HUES64 (cell line): ENCODE measurements around the gene ZNF668.
"Not testable (repeated sequence)": the region's sequence is repeated elsewhere in the genome, so short reads cannot be mapped to it uniquely, and the experiment has no call there.

Experiments used
- H3K27ac ChIP-seq: 2 replicates; pipeline ENCODE4 v1.7.0; 2013; ENCODE audit warnings: low read depth, low read length, inconsistent platforms
- H3K27me3 ChIP-seq: 2 replicates; pipeline ENCODE4 v1.6.1; 2013; ENCODE audit warnings: mild to moderate bottlenecking, low read length; ENCODE audit not compliant: insufficient read depth
- H3K36me3 ChIP-seq: 2 replicates; pipeline ENCODE4 v1.6.1; 2013; ENCODE audit warnings: mild to moderate bottlenecking, low read length; ENCODE audit not compliant: insufficient read depth
- H3K4me1 ChIP-seq: 2 replicates; pipeline ENCODE4 v1.6.1; 2013; ENCODE audit warnings: mild to moderate bottlenecking, low read length, moderate library complexity; ENCODE audit not compliant: insufficient read depth
- H3K4me3 ChIP-seq: 2 replicates; pipeline ENCODE4 v1.5.1; 2013; ENCODE audit warnings: mild to moderate bottlenecking, low read length, moderate library complexity
- H3K9ac ChIP-seq: 2 replicates; pipeline ENCODE4 v1.6.1; 2013; ENCODE audit warnings: mild to moderate bottlenecking, low read depth, low read length
- H3K9me3 ChIP-seq: 2 replicates; pipeline ENCODE4 v1.6.1; 2013; ENCODE audit warnings: low read depth, low read length; ENCODE audit not compliant: insufficient read depth
- WGBS: fragments of 150-250, 120-280 bp; methylation state at CpG from one replicate; pipeline ENCODE4 v1.1.7; 2013; ENCODE audit warnings: missing lambda C conversion rate; 5-methylcytosine and 5-hydroxymethylcytosine counted together

The ZNF668 gene

GRCh38 chr16:31110106-31111034, 36.3 kb upstream of the ZNF668 start:
- H3K36me3 ChIP-seq = peaks cover 42% of the 10 kb centered on the region
- no peaks in the 10 kb centered on the region for H3K27me3 ChIP-seq
- H3K4me1 ChIP-seq = no peaks in the 10 kb centered on the region
- H3K9ac ChIP-seq = no peak overlapping the region
- no peak overlapping the region for H3K27ac ChIP-seq
- WGBS = 92% methylated on average over 26 of the region's 26 CpGs
- no peak overlapping the region for H3K4me3 ChIP-seq
- H3K9me3 ChIP-seq = no peaks in the 10 kb centered on the region

- WGBS = 95% methylated on average over 12 of the region's 12 CpGs
- no peak overlapping the region for H3K27ac ChIP-seq
These were observed 35.6 kb upstream of the ZNF668 start for GRCh38 chr16:31109622-31110021.

GRCh38 chr16:31108794-31109558, 34.9 kb upstream of the ZNF668 start:
- H3K9ac ChIP-seq = peak overlapping the region; percentile 73
- 62% methylated on average over 57 of the region's 57 CpGs for WGBS
- H3K9me3 ChIP-seq = no peaks in the 10 kb centered on the region
- peaks cover 40% of the 10 kb centered on the region for H3K36me3 ChIP-seq
- no peaks in the 10 kb centered on the region for H3K4me1 ChIP-seq
- H3K27me3 ChIP-seq = no peaks in the 10 kb centered on the region
- peak overlapping the region; percentile 83 for H3K4me3 ChIP-seq
- no peak overlapping the region for H3K27ac ChIP-seq

More at GRCh38 chr16:31109622-31110021, 35.6 kb upstream of the ZNF668 start:
- H3K27me3 ChIP-seq = no peaks in the 10 kb centered on the region
- H3K36me3 ChIP-seq = peaks cover 42% of the 10 kb centered on the region
- H3K4me1 ChIP-seq = no peaks in the 10 kb centered on the region
- H3K4me3 ChIP-seq = peak overlapping the region; percentile 83; the same call in 1 of the 2 replicates
- H3K9ac ChIP-seq = no peak overlapping the region
- no peaks in the 10 kb centered on the region for H3K9me3 ChIP-seq

GRCh38 chr16:31108035-31108793, 34.2 kb upstream of the ZNF668 start, which contains the start of gene BCKDK:
Gene BCKDK (plus strand): TSS chr16:31108386. CDS start chr16:31109224, 838 bp downstream.
- peak within 1 kb of the TSS; percentile 83 for H3K4me3 ChIP-seq
- no peaks in the 10 kb centered on the region for H3K9me3 ChIP-seq
- no peaks in the 10 kb centered on the region for H3K27me3 ChIP-seq
- 5% methylated on average over 68 of the region's 68 CpGs for WGBS
- peak within 1 kb of the TSS; percentile 73 for H3K9ac ChIP-seq
- no peaks in the 10 kb centered on the region for H3K4me1 ChIP-seq
- H3K36me3 ChIP-seq = peaks cover 40% of the 10 kb centered on the region
- no peak within 1 kb of the TSS for H3K27ac ChIP-seq

- Histone ChIP-seq H3K9me3 (no peaks in the 10 kb centered on the region), H3K27ac (no peak overlapping the region), H3K27me3 (no peaks in the 10 kb centered on the region), H3K36me3 (peaks cover 32% of the 10 kb centered on the region), H3K4me1 (no peaks in the 10 kb centered on the region), H3K4me3 (no peak overlapping the region; the same call in 1 of the 2 replicates), H3K9ac (no peak overlapping the region)
- 89% methylated on average over 6 of the region's 6 CpGs for WGBS
These were observed 33.4 kb upstream of the ZNF668 start for GRCh38 chr16:31107465-31107867.

GRCh38 chr16:31106509-31107464, 32.7 kb upstream of the ZNF668 start:
- Histone ChIP-seq H3K27ac (no peak overlapping the region), H3K9ac (no peak overlapping the region)
- 94% methylated on average over 28 of the region's 28 CpGs for WGBS

GRCh38 chr16:31105677-31106213, 31.7 kb upstream of the ZNF668 start:
- H3K9me3 ChIP-seq = no peaks in the 10 kb centered on the region
- H3K4me1 ChIP-seq = no peaks in the 10 kb centered on the region
- no peak overlapping the region for H3K27ac ChIP-seq
- H3K27me3 ChIP-seq = no peaks in the 10 kb centered on the region
- H3K4me3 ChIP-seq = no peak overlapping the region
- WGBS = 38% methylated on average over 30 of the region's 33 CpGs
- peaks cover 15% of the 10 kb centered on the region for H3K36me3 ChIP-seq
- 0 out of 2 replicates have a peak overlapping the region, but pooled peaks have one; percentile 47 for H3K9ac ChIP-seq

More at GRCh38 chr16:31106509-31107464, 32.7 kb upstream of the ZNF668 start:
- no peaks in the 10 kb centered on the region for H3K4me1 ChIP-seq
- H3K9me3 ChIP-seq = no peaks in the 10 kb centered on the region
- no peak overlapping the region for H3K4me3 ChIP-seq
- H3K36me3 ChIP-seq = peaks cover 25% of the 10 kb centered on the region
- H3K27me3 ChIP-seq = no peaks in the 10 kb centered on the region

- H3K4me1 ChIP-seq, H3K27ac ChIP-seq, H3K4me3 ChIP-seq, H3K36me3 ChIP-seq, H3K27me3 ChIP-seq, H3K9me3 ChIP-seq, H3K9ac ChIP-seq: not testable (repeated sequence)
- 83% methylated on average over 13 of the region's 13 CpGs for WGBS
These were observed 27.0 kb upstream of the ZNF668 start for GRCh38 chr16:31100876-31101641.

GRCh38 chr16:31099860-31100638, 26.0 kb upstream of the ZNF668 start:
- Histone ChIP-seq H3K4me3 (no peak overlapping the region), H3K9me3 (no peaks in the 10 kb centered on the region), H3K4me1 (no peaks in the 10 kb centered on the region), H3K36me3 (no peaks in the 10 kb centered on the region), H3K27ac (no peak overlapping the region), H3K9ac (no peak overlapping the region), H3K27me3 (no peaks in the 10 kb centered on the region)
- 79% methylated on average over 4 of the region's 4 CpGs for WGBS
